Measurements from ENCODE around the gene CHRNA9. TPM values are rescaled to one million over a fixed set of nuclear protein-coding genes. Genes with fewer than 3 reads are reported as not detected.
"Not testable (repeated sequence)": the region's sequence is repeated elsewhere in the genome, so short reads cannot be mapped to it uniquely, and the experiment has no call there.

CHRNA9 gene
- total RNA-seq, 1 donor, result 0.36 TPM

DNA sequence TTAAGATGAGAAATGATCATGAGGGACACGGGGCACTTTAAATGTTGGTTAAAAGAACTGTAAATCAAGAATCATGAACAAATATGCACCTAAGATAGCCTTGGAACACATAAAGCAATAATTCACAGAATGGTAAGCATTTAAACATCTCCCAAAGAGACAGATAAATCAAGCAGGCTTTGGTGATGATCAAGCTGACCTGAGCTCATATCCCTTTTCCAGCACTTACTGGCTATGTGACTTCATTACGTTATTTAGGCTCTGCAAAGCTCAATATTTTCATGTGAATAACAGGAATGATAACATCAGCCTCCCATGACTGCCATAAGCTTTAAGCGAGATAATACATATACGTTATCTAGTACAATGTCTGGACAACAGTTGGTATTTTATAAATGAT lies 54.9 kb downstream of the CHRNA9 start:
- no peak overlapping the region for H3K27ac ChIP-seq (ENCODE audit: low read depth, low read length)
- TF ChIP-seq, protein P1, sequence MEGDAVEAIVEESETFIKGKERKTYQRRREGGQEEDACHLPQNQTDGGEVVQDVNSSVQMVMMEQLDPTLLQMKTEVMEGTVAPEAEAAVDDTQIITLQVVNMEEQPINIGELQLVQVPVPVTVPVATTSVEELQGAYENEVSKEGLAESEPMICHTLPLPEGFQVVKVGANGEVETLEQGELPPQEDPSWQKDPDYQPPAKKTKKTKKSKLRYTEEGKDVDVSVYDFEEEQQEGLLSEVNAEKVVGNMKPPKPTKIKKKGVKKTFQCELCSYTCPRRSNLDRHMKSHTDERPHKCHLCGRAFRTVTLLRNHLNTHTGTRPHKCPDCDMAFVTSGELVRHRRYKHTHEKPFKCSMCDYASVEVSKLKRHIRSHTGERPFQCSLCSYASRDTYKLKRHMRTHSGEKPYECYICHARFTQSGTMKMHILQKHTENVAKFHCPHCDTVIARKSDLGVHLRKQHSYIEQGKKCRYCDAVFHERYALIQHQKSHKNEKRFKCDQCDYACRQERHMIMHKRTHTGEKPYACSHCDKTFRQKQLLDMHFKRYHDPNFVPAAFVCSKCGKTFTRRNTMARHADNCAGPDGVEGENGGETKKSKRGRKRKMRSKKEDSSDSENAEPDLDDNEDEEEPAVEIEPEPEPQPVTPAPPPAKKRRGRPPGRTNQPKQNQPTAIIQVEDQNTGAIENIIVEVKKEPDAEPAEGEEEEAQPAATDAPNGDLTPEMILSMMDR (IDR thresholded peaks at IDR 0.05; ENCODE audit: extremely low read depth, low read depth, low read length), result no peak
- H3K4me2 ChIP-seq (ENCODE audit: insufficient read depth, low read length), result no peak overlapping the region
- H3K36me3 ChIP-seq (ENCODE audit: insufficient read depth, low read length), result no peaks in the 10 kb centered on the region
- no peaks in the 10 kb centered on the region for H3K4me1 ChIP-seq (ENCODE audit: insufficient read depth, low read length)
- no peaks in the 10 kb centered on the region for H3K79me2 ChIP-seq (ENCODE audit: insufficient read depth, low read length)
- H3K9me3 ChIP-seq (ENCODE audit: low read depth, low read length), result no peaks in the 10 kb centered on the region
- H3K27me3 ChIP-seq (ENCODE audit: insufficient read depth, low read length), result no peaks in the 10 kb centered on the region
- H2AFZ ChIP-seq (ENCODE audit: low read length), result no peak overlapping the region
- H3K4me3 ChIP-seq (ENCODE audit: insufficient read depth, low read length), result no peak overlapping the region
- no peaks in the 10 kb centered on the region for H4K20me1 ChIP-seq (ENCODE audit: insufficient read depth, low read length)
- no peak for DNase-seq (ENCODE audit: insufficient read length, low spot score, missing footprints)

DNA sequence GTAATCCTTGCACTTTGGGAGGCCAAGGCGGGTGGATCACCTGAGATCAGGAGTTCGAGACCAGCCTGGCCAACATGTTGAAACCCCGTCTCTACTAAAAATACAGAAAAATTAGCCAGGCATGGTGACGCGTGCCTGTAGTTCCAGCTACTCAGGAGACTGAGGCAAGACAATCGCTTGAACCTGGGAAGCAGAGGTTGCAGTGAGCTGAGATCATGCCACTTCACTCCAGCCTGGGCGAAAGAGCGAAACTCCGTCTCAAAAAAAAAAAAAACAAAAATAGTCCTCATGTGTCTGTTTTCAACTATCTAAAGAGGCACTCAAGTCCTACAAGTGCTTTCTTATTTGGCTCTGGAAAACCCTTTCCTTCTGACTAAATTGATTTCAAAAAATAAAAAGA lies 57.1 kb downstream of the CHRNA9 start:
- not testable (repeated sequence) for H3K4me3 ChIP-seq (ENCODE audit: insufficient read depth, low read length); H3K9me3 ChIP-seq (ENCODE audit: low read depth, low read length); H4K20me1 ChIP-seq (ENCODE audit: insufficient read depth, low read length); H3K36me3 ChIP-seq (ENCODE audit: insufficient read depth, low read length); H3K79me2 ChIP-seq (ENCODE audit: insufficient read depth, low read length); H3K4me1 ChIP-seq (ENCODE audit: insufficient read depth, low read length); H3K4me2 ChIP-seq (ENCODE audit: insufficient read depth, low read length); H3K27ac ChIP-seq (ENCODE audit: low read depth, low read length); DNase-seq (ENCODE audit: insufficient read length, low spot score, missing footprints); H3K27me3 ChIP-seq (ENCODE audit: insufficient read depth, low read length); H2AFZ ChIP-seq (ENCODE audit: low read length)

DNA sequence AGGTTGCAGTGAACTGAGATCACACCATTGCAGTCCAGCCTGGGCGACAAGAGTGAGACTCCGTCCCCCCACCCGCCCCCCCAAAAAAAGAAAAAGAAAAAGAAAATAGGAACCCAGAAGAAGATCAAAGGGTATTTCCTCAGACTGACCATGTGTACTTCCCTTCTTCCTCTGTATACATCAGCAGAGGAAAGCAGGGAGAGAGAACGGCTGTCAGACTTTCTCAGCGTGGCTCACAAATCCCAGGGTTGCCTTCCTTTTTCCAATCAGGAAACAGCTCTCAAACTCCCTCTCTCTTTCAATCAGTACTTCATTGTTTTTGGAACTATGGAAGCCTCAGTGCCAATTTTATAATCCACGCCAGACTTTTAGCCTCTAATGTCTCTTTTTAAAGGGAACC lies 59.1 kb downstream of the CHRNA9 start:
- Histone ChIP-seq H4K20me1 (ENCODE audit: insufficient read depth, low read length) (no peaks in the 10 kb centered on the region), H2AFZ (ENCODE audit: low read length) (no peak overlapping the region), H3K4me1 (ENCODE audit: insufficient read depth, low read length) (peaks cover 5% of the 10 kb centered on the region), H3K36me3 (ENCODE audit: insufficient read depth, low read length) (no peaks in the 10 kb centered on the region), H3K27me3 (ENCODE audit: insufficient read depth, low read length) (no peaks in the 10 kb centered on the region), H3K9me3 (ENCODE audit: low read depth, low read length) (no peaks in the 10 kb centered on the region), H3K27ac (ENCODE audit: low read depth, low read length) (no peak overlapping the region), H3K79me2 (ENCODE audit: insufficient read depth, low read length) (no peaks in the 10 kb centered on the region), H3K4me3 (ENCODE audit: insufficient read depth, low read length) (no peak overlapping the region), H3K4me2 (ENCODE audit: insufficient read depth, low read length) (no peak overlapping the region)
- TF ChIP-seq, protein P1 (IDR thresholded peaks at IDR 0.05; ENCODE audit: extremely low read depth, low read depth, low read length), result no peak
- DNase-seq (ENCODE audit: insufficient read length, low spot score, missing footprints), result no peak

DNA sequence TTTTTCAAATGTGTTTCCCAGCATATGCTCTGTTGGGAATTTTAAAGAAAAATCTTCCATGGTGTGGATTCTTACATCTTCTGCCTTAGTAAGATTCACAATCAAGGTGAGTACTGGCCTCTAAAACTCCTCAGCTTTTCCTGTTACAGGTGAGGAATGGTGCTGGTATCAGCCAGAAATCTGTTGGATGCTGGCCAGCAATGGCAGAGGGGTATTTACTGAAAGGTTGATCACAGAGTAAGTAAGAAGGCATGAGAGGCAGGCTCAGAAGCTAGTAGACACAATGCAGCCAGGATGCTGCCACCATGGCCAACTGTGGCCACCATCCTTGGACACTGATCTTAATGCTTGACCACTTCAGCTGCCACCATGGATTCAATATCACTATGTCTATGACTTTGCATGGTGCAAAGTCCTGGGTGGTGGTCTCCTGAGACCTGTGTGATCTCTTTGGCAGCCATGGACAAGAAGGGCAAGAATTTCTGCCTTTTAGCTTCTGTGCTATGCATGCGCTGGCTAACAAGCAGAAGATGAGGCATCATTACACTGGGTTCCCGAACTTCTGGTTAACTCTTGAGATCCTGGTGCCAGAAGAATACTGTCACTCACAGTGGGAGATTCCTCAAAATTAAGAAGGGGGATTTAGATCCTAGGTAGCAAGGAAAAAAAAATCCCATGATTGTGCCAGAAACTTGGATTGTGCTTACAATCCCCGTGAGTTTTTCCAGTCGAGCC lies 60.2 kb downstream of the CHRNA9 start:
- Histone ChIP-seq H3K4me2 (ENCODE audit: insufficient read depth, low read length) (no peak overlapping the region), H3K4me1 (ENCODE audit: insufficient read depth, low read length) (peaks cover 5% of the 10 kb centered on the region), H3K4me3 (ENCODE audit: insufficient read depth, low read length) (no peak overlapping the region), H3K9me3 (ENCODE audit: low read depth, low read length) (no peaks in the 10 kb centered on the region), H3K27me3 (ENCODE audit: insufficient read depth, low read length) (no peaks in the 10 kb centered on the region), H3K79me2 (ENCODE audit: insufficient read depth, low read length) (no peaks in the 10 kb centered on the region), H3K36me3 (ENCODE audit: insufficient read depth, low read length) (no peaks in the 10 kb centered on the region), H2AFZ (ENCODE audit: low read length) (no peak overlapping the region), H3K27ac (ENCODE audit: low read depth, low read length) (no peak overlapping the region), H4K20me1 (ENCODE audit: insufficient read depth, low read length) (no peaks in the 10 kb centered on the region)
- no peak for DNase-seq (ENCODE audit: insufficient read length, low spot score, missing footprints)
- TF ChIP-seq, protein P1 (IDR thresholded peaks at IDR 0.05; ENCODE audit: extremely low read depth, low read depth, low read length), result no peak

Data from osteoblast (primary cell).